Measurements from ENCODE around the gene ZNF496. TPM values are rescaled to one million over a fixed set of nuclear protein-coding genes. Genes with fewer than 3 reads are reported as not detected.

The ZNF496 gene
- total and polyA plus RNA-seq, 2 of the 4 experiments (the other 2 are of a cell fraction), result 11.7 to 16.2 TPM

DNA sequence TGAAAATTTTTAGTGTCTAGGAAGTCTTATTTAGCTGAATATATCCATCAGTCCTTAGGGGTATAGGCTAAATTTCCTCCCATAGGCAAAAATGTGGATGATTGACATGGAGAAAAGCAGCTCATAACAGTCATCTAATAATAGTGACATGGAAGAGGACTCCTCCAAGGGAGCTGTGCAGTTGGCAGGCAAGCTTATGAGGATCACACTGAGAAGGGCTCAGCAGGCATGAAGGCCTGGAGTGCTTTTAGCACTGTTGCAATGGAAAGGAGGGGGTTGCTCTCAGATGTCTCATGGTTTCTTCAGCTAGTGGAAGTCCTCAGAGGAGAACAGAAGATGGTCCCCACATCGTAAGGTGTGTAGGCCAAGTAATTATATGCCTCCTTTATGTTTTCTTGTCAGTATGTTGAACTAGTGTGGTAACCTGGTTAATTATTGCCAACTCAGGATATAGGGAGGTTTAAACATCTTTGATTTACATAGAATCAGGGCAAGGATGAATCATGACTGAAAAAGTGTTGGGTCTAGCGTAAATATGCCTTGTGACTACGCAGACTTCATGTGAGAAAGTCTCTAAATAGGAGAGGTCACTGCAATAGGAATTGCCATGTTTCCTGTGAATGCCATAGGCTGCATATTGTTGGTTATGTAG, 56.9 kb downstream of the ZNF496 start:
- WGBS, 2 experiments (ENCODE audit: extremely low coverage in 2 of 2, insufficient read length in 1 of 2), result 54% methylated on average over 2 of the region's 3 CpGs; no CpG with 5 or more reads in 1 of the 2 experiments
- Histone ChIP-seq H3K56ac (ENCODE audit: extremely low read depth, insufficient read depth, low read length) (no peak overlapping the region), H3K36me3 (ENCODE audit: control insufficient read depth, insufficient read depth, low read length) (no peaks in the 10 kb centered on the region), H3K18ac (ENCODE audit: low read depth, low read length) (no peak overlapping the region), H4K5ac (ENCODE audit: low read depth, low read length) (no peak overlapping the region), H3K4ac (ENCODE audit: low read depth, low read length) (no peak overlapping the region), H3K9ac (ENCODE audit: low read depth, low read length) (no peak overlapping the region), H2AFZ (replicated peaks; ENCODE audit: low read length, poor library complexity) (no peak overlapping the region), H4K8ac (ENCODE audit: low read depth in 2 of 2, low read length in 2 of 2) (no peak overlapping the region), H3K23ac (ENCODE audit: low read depth, low read length) (no peak overlapping the region), H3K9me3 (ENCODE audit: control insufficient read depth, insufficient read depth, low read length) (no peaks in the 10 kb centered on the region), H2BK5ac (ENCODE audit: low read depth, low read length, poor library complexity, severe bottlenecking) (no peak overlapping the region), H2BK120ac (ENCODE audit: low read depth, low read length) (no peak overlapping the region), H3K14ac (replicated peaks; ENCODE audit: low read depth, low read length) (no peak overlapping the region), H2BK15ac (ENCODE audit: low read depth, low read length) (no peak overlapping the region), H4K20me1 (ENCODE audit: insufficient read depth, low read length) (no peaks in the 10 kb centered on the region), H2AK5ac (ENCODE audit: low read depth, low read length) (no peak overlapping the region), H2AK9ac (replicated peaks; ENCODE audit: low read depth, low read length, poor library complexity) (no peak overlapping the region), H3K27me3 (ENCODE audit: control insufficient read depth, insufficient read depth, low read length) (no peaks in the 10 kb centered on the region), H3K27ac (ENCODE audit: insufficient read depth, low read length) (no peak overlapping the region), H3K79me1 (ENCODE audit: low read depth in 1 of 2, low read length in 2 of 2) (no peaks in the 10 kb centered on the region), H3K4me1 (ENCODE audit: control insufficient read depth, insufficient read depth, low read length) (no peaks in the 10 kb centered on the region), H3K9me1 (ENCODE audit: insufficient read depth, low read length) (no peaks in the 10 kb centered on the region), H4K91ac (ENCODE audit: insufficient read depth, low read depth, low read length) (no peak overlapping the region), H2BK20ac (ENCODE audit: low read depth, low read length) (no peak overlapping the region), H3K4me3 (ENCODE audit: insufficient read depth, low read depth, low read length) (no peak overlapping the region), H3K4me2 (ENCODE audit: low read depth, low read length) (no peak overlapping the region)
- in situ Hi-C loops (cut with MboI; ENCODE audit: low sequenced_read_pairs), result no loop called here
- no TSS peak for BruUV-seq (replicated peaks)
- no peak for ATAC-seq (ENCODE audit: low read depth)
- intact Hi-C loops (cut with micrococcal nuclease), result no loop called here
- no peak for DNase-seq
- TF ChIP-seq SMC3 (IDR thresholded peaks at IDR 0.05; ENCODE audit: low read depth, low read length), result no peak
- no peak for TF ChIP-seq POLR2A (IDR thresholded peaks at IDR 0.05; ENCODE audit: low read depth, low read length)
- TF ChIP-seq RCOR1 (IDR thresholded peaks at IDR 0.05; ENCODE audit: insufficient replicate concordance, low read length), result no peak
- no peak for TF ChIP-seq MAFK (IDR thresholded peaks at IDR 0.05; ENCODE audit: low read depth, low read length)
- TF ChIP-seq BHLHE40 (IDR thresholded peaks at IDR 0.05; ENCODE audit: low read depth, low read length), result no peak
- no peak for TF ChIP-seq NFE2L2 (IDR thresholded peaks at IDR 0.05; ENCODE audit: low read depth, low read length)
- ChIA-PET CTCF (no interaction called here), POLR2A (ENCODE audit: unreplicated experiment) (no interaction called here)
- dilution Hi-C loops (cut with HindIII; ENCODE audit: low sequenced_read_pairs, unreplicated experiment), result no loop called here
